HepG2 (cell line): ENCODE measurements around the gene KLHL11. TPM values are rescaled to one million over a fixed set of nuclear protein-coding genes. Genes with fewer than 3 reads are reported as not detected.

Source experiments
- AGO2 ChIP-seq: fragments of 200-400 bp; formaldehyde crosslinking; optimal IDR thresholded peaks from 2 replicates; pipeline ENCODE3; 2017; ENCODE audit warnings: mild to moderate bottlenecking, low read depth, low read length, moderate library complexity
- BHLHE40 ChIP-seq: IDR thresholded peaks from 2 replicates; pipeline ENCODE4 v1.6.1; 2011; ENCODE audit warnings: low read length, improper control_type of control experiment
- GATAD1 ChIP-seq: IDR thresholded peaks from 2 replicates; pipeline ENCODE4 v1.6.1; 2016; ENCODE audit warnings: missing genetic modification reagents, missing compliant biosample characterization
- HMGA1 ChIP-seq: sonication (generic); formaldehyde crosslinking; conservative IDR thresholded peaks from 2 replicates; pipeline ENCODE4 v1.4.0; 2020; ENCODE audit warnings: missing genetic modification reagents
- MAFG ChIP-seq: sonication (generic); formaldehyde crosslinking; IDR thresholded peaks from 2 replicates; pipeline ENCODE4 v1.5.1; 2020; ENCODE audit warnings: mild to moderate bottlenecking, missing genetic modification reagents
- PRPF4 ChIP-seq: fragments of 200-400 bp; formaldehyde crosslinking; IDR thresholded peaks from 2 replicates; pipeline ENCODE4 v1.6.1; 2016; ENCODE audit warnings: low read length, low read depth; ENCODE audit not compliant: poor library complexity, severe bottlenecking
- SKI ChIP-seq: fragments of 450-650 bp; IDR thresholded peaks from one replicate; pipeline ENCODE4 v1.6.1; 2018; ENCODE audit warnings: mild to moderate bottlenecking; ENCODE audit not compliant: partially characterized antibody
- ZNF775 ChIP-seq: sonication (generic); formaldehyde crosslinking; IDR thresholded peaks from 2 replicates; pipeline ENCODE4 v1.4.0; 2020; ENCODE audit warnings: missing genetic modification reagents, mild to moderate bottlenecking, moderate library complexity, borderline replicate concordance
- ZNF782 ChIP-seq: sonication (generic); formaldehyde crosslinking; IDR thresholded peaks from 2 replicates; pipeline ENCODE4 v1.4.0; 2020; ENCODE audit warnings: missing genetic modification reagents, mild to moderate bottlenecking, borderline replicate concordance
- ZNF83 ChIP-seq: sonication (generic); formaldehyde crosslinking; IDR thresholded peaks from 2 replicates; pipeline ENCODE4 v1.4.0; 2020; ENCODE audit warnings: missing genetic modification reagents, mild to moderate bottlenecking, borderline replicate concordance
- polyA plus RNA-seq, 8 experiments: library from polyadenylated mRNA; depleted of rRNA in 3 of 8; stranded (reverse) in 7 of 8; unstranded in 1 of 8; fragments of >200 nt; fragmentation: Illumina TruSeq in 4 of 8; extraction: Trizol in 4 of 8; gene quantifications; 2 replicates each; pipeline versions ENCODE4 v1.2.1 to v1.2.3, GENCODE V29; 2011 to 2016; ENCODE audit warnings: low read depth in 4 of 8, missing spikeins in 1 of 8, mixed read lengths in 1 of 8; ENCODE audit not compliant: insufficient read depth in 1 of 8
- total RNA-seq, 5 experiments: library from RNA; depleted of rRNA; stranded (reverse); fragments of >200 nt; fragmentation: Illumina TruSeq; extraction: Trizol; gene quantifications; 2 replicates each; pipeline ENCODE4 v1.2.3, GENCODE V29; 2016; ENCODE audit warnings: low read depth in 1 of 5
- TF ChIP-seq, protein P1 (sequence below): sonication (generic); formaldehyde crosslinking; IDR thresholded peaks from 2 replicates; pipeline ENCODE4 v1.5.0; 2020; ENCODE audit warnings: mild to moderate bottlenecking, missing genetic modification reagents
- TF ChIP-seq, protein P2 (sequence below): sonication (generic); formaldehyde crosslinking; IDR thresholded peaks from 2 replicates; pipeline ENCODE4 v1.8.1; 2022; ENCODE audit warnings: low read depth, mild to moderate bottlenecking, missing genetic modification reagents
- TF ChIP-seq, protein P3 (sequence below), 2 experiments: sonication (generic) in 1 of 2; formaldehyde crosslinking in 1 of 2; IDR thresholded peaks; 2 replicates each; pipeline versions ENCODE4 v1.6.1 to v1.9.0; 2014 to 2022; ENCODE audit warnings: antibody characterized with exemption in 1 of 2, borderline replicate concordance in 1 of 2, inconsistent platforms in 1 of 2, low read depth in 1 of 2, missing genetic modification reagents in 1 of 2
- TF ChIP-seq, protein P4 (sequence below): sonication (generic); formaldehyde crosslinking; IDR thresholded peaks from 2 replicates; pipeline ENCODE4 v1.5.0; 2020; ENCODE audit warnings: mild to moderate bottlenecking, missing genetic modification reagents

KLHL11 gene
- total and polyA plus RNA-seq, 2 of the 13 experiments (the other 11 are each of a cell fraction or from before 2014, with no cell fraction given) = 7.7 to 27.5 TPM

DNA sequence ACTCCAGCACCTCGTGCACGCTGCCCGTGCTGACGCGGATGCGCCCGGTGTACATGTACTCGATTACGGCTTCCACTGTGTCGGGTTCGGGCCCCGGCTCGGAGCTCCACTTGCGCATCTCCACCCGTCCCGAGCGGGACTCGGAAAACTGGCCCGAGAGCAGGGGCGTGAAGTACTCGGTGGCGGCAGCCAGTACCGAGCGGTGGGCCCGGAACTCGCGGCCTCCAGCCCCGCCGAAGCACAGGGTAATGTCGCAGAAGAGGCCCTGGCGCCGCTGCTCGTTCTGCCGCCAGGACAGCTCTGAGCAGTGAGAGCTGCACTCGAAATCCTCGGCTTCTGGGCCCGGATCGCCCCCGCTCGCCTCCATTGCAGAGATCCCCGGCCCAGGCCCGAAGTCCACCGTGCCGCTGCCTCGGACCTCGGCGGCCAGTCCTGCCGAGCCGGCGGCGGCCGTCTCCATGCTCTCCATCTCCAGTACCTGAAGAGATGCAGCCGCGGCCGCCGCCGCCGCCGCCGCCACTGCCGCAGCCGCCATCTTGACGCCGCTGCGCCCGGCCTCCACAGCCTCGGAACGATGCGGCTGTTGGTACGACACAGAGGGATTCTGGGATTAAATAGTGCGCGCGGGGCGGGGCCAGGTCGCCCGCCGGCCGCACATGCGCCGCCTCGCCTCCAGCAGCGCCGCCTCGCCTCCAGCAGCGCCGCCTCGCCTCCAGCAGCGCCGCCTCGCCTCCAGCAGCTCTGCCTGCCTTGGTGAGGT lies at the start of gene KLHL11 (continued):
- TF ChIP-seq, protein P1, sequence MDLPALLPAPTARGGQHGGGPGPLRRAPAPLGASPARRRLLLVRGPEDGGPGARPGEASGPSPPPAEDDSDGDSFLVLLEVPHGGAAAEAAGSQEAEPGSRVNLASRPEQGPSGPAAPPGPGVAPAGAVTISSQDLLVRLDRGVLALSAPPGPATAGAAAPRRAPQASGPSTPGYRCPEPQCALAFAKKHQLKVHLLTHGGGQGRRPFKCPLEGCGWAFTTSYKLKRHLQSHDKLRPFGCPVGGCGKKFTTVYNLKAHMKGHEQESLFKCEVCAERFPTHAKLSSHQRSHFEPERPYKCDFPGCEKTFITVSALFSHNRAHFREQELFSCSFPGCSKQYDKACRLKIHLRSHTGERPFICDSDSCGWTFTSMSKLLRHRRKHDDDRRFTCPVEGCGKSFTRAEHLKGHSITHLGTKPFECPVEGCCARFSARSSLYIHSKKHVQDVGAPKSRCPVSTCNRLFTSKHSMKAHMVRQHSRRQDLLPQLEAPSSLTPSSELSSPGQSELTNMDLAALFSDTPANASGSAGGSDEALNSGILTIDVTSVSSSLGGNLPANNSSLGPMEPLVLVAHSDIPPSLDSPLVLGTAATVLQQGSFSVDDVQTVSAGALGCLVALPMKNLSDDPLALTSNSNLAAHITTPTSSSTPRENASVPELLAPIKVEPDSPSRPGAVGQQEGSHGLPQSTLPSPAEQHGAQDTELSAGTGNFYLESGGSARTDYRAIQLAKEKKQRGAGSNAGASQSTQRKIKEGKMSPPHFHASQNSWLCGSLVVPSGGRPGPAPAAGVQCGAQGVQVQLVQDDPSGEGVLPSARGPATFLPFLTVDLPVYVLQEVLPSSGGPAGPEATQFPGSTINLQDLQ (CRISPR knock-in tag) = peak; percentile 77; the same call in 1 of the 2 replicates
- TF ChIP-seq GATAD1 (peak; percentile 84), SKI (no peak), MAFG (CRISPR knock-in tag) (no peak), ZNF83 (CRISPR knock-in tag) (0 out of 2 replicates have a peak, but pooled peaks have one; percentile 26), BHLHE40 (no peak), ZNF782 (CRISPR knock-in tag) (peak; percentile 93), HMGA1 (no peak), PRPF4 (no peak), AGO2 (peak; percentile 70), ZNF775 (CRISPR knock-in tag) (0 out of 2 replicates have a peak, but pooled peaks have one; percentile 19)
- TF ChIP-seq, protein P2, sequence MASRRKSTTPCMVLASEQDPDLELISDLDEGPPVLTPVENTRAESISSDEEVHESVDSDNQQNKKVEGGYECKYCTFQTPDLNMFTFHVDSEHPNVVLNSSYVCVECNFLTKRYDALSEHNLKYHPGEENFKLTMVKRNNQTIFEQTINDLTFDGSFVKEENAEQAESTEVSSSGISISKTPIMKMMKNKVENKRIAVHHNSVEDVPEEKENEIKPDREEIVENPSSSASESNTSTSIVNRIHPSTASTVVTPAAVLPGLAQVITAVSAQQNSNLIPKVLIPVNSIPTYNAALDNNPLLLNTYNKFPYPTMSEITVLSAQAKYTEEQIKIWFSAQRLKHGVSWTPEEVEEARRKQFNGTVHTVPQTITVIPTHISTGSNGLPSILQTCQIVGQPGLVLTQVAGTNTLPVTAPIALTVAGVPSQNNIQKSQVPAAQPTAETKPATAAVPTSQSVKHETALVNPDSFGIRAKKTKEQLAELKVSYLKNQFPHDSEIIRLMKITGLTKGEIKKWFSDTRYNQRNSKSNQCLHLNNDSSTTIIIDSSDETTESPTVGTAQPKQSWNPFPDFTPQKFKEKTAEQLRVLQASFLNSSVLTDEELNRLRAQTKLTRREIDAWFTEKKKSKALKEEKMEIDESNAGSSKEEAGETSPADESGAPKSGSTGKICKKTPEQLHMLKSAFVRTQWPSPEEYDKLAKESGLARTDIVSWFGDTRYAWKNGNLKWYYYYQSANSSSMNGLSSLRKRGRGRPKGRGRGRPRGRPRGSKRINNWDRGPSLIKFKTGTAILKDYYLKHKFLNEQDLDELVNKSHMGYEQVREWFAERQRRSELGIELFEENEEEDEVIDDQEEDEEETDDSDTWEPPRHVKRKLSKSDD = peak; percentile 96
- TF ChIP-seq, protein P3, sequence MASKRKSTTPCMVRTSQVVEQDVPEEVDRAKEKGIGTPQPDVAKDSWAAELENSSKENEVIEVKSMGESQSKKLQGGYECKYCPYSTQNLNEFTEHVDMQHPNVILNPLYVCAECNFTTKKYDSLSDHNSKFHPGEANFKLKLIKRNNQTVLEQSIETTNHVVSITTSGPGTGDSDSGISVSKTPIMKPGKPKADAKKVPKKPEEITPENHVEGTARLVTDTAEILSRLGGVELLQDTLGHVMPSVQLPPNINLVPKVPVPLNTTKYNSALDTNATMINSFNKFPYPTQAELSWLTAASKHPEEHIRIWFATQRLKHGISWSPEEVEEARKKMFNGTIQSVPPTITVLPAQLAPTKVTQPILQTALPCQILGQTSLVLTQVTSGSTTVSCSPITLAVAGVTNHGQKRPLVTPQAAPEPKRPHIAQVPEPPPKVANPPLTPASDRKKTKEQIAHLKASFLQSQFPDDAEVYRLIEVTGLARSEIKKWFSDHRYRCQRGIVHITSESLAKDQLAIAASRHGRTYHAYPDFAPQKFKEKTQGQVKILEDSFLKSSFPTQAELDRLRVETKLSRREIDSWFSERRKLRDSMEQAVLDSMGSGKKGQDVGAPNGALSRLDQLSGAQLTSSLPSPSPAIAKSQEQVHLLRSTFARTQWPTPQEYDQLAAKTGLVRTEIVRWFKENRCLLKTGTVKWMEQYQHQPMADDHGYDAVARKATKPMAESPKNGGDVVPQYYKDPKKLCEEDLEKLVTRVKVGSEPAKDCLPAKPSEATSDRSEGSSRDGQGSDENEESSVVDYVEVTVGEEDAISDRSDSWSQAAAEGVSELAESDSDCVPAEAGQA (IDR thresholded peaks at IDR 0.05; ENCODE audit: low read depth) = peak; percentile 87
- TF ChIP-seq, protein P3 (CRISPR knock-in tag; IDR thresholded peaks at IDR 0.05; ENCODE audit: borderline replicate concordance) = no peak; the same call in 1 of the 2 replicates
- TF ChIP-seq, protein P4, sequence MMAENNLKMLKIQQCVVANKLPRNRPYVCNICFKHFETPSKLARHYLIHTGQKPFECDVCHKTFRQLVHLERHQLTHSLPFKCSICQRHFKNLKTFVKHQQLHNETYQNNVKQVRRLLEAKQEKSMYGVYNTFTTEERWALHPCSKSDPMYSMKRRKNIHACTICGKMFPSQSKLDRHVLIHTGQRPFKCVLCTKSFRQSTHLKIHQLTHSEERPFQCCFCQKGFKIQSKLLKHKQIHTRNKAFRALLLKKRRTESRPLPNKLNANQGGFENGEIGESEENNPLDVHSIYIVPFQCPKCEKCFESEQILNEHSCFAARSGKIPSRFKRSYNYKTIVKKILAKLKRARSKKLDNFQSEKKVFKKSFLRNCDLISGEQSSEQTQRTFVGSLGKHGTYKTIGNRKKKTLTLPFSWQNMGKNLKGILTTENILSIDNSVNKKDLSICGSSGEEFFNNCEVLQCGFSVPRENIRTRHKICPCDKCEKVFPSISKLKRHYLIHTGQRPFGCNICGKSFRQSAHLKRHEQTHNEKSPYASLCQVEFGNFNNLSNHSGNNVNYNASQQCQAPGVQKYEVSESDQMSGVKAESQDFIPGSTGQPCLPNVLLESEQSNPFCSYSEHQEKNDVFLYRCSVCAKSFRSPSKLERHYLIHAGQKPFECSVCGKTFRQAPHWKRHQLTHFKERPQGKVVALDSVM = peak; percentile 90
